Suppressor macrophage (primary cell): Measurements from ENCODE around the gene ITLN1.
A peak's percentile ranks its signal among the peaks of the same experiment; 100 is the strongest.
"Not testable (repeated sequence)": the region's sequence is repeated elsewhere in the genome, so short reads cannot be mapped to it uniquely, and the experiment has no call there.

ENCODE experiments used
- DNase-seq, 4 experiments: peaks; one replicate each; pipeline ENCODE4 v3.0.0-alpha.2; 2020 to 2022

The ITLN1 gene

DNA sequence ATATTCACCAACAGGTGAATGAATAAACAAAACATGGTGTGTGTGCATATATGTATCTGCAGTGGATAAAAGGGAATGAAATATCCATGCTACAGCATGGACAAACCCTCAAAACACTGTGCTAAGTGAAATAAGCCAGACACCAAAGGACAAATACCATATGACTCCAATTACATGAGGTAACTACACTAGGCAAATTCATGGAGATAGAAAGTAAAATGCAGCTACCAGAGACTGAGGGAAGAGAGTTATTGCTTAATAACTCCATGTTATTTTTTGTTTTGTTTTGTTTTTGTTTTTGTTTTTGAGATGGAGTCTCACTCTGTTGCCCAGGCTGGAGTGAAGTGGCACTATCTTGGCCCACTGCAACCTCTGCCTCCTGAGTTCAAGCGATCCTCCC, 2.4 kb downstream of the ITLN1 start:
- no peak for DNase-seq

DNA sequence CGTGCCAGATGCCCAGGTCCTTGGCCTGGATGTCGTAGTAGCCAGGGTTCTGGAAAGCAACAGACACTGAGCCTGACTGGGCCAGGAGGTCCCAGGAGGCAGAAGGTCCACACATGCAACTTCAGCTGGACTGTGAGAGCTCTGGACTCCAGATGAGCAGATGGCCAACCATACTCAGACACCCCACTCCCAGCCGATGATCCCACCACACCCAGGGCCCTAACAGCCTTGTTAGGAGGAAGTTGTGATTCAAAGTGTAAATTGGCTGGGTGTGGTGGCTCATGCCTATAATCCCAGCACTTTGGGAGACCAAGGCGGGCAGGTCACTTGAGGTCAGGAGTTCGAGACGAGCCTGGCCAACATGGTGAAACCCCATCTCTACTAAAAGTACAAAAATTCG, 3.7 kb downstream of the ITLN1 start:
- not testable (repeated sequence) for DNase-seq

DNA sequence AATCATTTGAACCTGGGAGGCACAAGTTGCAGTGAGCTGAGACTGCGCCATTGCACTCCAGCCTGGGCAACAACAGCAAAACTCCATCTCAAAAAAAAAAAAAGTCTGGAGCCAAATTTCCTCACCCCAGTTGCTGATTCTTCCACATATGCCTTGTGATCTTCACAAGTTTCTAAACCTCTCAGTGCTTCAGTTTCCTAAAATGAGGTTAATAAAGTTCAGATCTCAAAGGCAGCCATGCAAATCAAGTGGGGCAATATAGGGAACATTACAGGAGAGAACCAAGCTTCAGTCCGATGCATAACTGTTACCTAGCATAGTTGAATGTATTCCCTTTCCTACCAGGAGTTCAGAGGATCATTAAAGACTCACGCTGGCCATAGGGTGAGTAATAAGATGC, 4.8 kb downstream of the ITLN1 start:
- peak; percentile 31 to 75 (median 62) for DNase-seq

DNA sequence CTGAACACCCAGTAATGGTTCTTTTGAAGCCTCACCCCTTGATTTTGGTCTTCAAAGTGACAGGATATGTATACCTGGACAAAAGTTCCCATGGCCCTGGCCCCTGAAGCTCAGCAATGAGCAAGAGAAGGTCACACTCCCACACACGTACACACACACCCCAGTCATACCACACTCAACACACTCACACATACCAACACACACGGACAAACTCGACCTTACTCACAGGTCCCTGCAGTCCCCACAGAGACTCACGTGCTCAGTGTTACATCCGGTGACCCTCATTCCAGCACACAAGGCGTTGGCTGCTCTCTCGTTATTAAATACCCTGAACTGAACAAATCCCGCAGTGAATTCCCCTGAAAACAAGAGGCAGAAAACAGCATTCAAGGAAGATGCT, 5.9 kb downstream of the ITLN1 start:
- no peak for DNase-seq

DNA sequence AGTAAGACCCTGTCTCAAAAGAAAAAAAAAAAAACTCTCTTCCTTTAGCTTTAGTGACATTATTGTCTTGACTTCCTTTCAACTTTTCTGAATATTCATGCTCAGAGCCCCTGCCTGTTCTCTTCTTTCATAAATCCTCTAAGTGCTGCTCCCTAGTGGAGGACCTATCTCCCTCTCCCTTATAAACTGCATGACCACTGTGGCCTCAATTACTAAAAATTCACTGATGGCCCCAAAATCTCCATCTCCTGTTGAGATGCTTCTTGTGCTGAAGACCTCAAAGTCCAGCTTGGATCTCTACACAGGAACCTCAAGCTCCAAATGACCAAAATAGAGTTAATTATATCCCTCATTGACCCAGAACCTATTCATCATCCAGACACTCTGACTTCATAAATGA, 7.8 kb downstream of the ITLN1 start:
- peak in 1 of 4 experiments; percentile 23 for DNase-seq

DNA sequence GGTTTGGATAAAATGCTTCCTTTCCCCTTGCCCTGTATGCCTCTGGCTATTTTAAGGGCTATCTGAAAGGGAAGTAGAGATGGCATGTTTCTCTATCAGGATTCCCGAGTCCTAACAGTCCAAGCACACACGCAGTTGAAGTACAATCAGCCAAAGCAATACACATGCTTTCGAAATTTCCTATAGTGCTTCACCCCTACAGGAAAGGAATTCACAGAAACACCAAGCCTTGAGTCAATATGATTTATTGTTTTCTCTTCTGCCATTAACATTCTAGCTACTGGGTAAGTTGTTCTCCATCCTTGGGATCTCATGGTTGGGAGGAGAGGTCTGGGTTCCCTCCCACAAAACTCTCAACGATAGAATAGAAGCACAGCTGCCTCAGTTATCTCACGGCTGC, 8.7 kb downstream of the ITLN1 start:
- peak in 3 of 4 experiments; percentile 21 to 40 (median 32) for DNase-seq

DNA sequence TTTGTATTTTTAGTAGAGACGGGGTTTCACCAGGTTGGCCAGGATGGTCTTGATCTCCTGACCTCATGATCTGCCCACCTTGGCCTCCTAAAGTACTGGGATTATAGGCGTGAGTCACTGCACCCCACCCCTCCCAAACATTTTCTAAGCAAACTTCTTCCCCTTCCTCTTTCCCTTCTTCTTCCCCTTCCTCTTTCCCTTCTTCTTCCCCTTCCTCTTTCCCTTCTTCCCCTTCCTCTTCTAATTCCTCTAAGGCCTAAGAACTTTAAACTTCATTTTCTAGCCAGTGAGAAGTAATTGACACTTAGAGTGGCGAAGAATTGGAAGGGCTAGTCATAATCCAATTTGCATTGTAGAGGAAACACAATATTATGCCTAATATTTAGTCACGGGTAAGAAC, 9.4 kb downstream of the ITLN1 start:
- DNase-seq, result peak in 2 of 4 experiments; percentile 45 to 46

DNA sequence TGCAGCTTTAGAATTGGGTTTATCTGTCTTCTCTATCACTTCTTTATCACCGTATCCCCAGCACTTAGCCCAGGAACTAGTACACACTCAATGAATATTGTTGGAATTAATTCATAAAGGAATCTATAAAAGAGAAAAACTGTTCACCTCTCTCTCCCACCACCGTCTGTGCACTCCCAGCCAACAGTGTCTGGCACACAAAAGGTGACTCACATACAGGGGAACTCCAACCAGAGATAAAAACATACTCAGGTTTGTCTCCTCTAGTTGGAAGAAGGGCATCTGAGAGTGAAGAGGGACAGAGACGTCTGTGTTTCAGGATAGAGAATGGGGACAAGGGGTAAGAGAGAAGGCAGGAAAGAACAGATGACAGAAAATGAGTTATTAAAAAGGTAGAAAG, 10.0 kb downstream of the ITLN1 start:
- no peak for DNase-seq

DNA sequence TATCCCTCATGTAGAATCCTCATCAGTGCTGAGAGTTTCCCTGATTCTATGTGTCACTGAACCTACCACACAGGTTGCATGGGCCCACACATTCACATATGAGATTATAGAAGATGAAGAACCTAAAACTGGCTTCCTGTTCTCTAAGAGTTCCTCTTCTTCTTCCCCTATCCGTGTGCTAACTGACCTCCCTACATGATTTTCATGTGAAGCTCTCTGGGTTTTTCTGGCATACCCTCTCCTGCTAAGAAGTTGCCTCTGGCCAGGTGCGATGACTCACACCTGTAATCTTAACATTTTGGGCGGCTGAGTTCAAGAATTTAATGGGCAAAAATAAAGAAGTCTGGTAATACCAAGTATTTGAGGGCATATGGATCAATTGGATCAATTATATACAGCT, 16.8 kb downstream of the ITLN1 start:
- peak in 3 of 4 experiments; percentile 35 to 67 (median 60) for DNase-seq

DNA sequence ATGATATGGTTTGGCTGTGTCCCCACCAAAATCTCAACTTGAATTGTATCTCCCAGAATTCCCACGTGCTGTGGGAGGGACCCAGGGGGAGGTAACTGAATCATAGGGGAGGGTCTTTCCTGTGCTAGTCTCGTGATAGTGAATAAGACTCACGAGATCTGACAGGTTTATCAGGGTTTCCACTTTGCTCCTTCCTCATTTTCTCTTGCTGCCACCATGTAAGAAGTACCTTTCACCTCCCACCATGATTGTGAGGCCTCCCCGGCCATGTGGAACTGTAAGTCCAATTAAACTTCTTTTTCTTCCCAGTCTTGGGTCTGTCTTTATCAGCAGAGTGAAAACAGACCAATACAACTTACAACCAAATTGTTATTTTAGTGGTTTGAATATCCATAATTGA, 17.3 kb downstream of the ITLN1 start:
- DNase-seq, result peak in 2 of 4 experiments; percentile 26 to 41

DNA sequence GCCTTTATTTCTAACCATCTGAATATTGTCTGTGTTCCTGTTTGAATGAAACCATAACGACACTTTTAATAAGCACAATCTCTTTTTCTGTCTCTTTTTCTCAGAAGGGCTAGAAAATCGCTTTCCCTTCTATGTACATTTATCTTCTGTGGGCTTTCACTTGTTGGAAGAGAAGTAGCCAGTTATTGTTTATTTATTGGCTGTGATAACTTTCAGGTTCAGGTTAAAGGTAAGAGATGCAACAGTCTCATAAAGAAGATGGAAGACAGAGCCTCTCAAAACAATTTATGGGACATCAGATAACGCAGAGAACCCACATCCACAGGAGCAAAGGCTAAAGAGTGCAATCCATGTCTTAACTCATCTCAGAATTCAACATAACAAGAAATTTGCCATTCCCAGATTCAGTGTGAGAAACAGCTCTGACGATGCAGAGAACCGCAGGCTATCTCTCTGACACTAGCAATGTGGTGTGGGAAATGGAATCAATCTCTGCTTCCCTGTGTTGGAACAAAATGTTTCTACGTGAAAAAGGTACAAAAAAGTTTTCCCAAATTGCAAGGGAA, 18.2 kb downstream of the ITLN1 start:
- no peak for DNase-seq

DNA sequence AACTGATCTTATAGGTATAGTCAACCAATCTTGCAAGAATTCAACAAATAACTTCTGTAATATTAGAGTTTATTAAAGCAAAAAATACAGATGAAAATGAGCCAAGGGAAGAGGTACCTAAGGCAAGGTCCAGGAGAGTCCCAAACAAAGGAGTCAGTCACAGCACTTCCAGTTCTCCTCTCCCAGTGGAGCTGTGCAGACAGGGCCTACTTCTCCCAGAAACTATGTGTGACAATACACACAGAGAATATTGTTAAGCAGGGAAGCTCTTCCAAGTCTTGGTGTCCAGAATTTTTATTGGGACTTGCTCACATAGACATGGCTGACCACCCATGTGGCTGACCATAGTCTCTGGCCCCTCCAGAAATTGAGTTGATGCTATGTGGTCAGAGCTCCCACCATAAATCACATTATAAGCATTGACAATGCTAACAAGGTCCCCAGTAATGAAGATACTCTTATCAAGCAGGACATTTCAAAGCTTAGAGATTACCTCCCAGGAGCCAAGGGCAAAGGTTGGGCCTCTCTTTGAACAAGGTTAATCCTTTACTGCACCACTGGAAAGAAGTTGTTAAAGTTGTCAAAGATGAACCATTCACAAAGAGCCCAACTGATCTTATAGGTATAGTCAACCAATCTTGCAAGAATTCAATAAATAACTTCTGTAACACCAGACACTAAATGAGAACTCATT, 18.8 kb downstream of the ITLN1 start:
- no peak for DNase-seq

DNA sequence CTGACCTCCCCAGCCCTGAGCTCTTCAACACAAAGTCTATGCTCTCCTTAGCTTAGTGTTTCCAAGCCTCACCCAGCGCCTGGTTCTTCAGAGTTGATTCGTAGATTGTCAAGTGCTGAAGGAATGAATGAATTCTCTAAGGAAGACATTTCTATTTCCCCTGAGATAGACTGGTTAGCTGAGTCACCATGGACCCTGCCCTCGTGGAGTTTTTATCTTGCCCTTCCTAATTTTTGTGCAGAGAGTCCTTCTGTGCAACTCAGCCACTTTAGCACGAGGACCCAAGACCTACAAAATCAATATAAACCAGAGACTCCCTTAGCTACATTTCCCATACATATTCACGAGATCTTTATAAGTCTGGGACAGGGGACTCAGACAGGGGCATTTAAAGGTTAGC, 19.6 kb downstream of the ITLN1 start:
- no peak for DNase-seq

DNA sequence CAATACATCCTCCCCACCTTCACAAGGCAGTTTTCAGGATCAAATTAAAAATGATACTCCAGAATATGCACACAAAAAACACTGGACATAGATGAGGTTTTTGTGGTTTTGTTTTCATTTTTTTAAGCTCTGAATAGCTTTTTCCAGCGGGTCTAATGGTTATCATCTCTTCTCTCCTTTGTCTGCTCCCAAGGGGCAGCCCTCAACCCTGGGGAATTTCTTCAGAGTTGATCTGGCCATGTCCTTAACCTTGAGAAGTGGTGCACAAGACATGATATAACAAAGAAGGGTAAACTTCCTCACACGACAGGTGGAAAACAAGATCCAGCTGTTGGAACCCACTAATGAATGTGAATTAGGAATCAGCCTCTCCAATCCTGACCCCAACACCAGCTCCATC, 20.8 kb downstream of the ITLN1 start:
- no peak for DNase-seq

DNA sequence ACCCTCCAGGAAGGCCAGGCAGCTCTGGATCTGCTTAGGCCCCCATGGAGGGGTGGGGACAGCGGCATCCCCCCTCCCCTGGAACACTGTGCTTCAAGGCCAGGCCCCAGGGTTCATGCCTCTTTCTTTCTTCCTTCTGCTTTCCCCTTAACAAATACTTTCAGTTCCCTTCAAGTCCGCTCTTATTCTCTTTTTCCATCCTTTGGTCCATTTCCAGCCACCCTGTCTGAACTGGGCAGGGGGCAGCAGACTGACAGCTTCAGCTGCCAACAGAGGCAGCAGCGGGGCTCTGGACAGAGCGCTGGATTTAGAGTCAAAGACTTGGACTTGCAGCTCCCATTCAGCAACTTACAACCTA, 21.2 kb downstream of the ITLN1 start:
- DNase-seq, result peak; percentile 37 to 75 (median 63)

DNA sequence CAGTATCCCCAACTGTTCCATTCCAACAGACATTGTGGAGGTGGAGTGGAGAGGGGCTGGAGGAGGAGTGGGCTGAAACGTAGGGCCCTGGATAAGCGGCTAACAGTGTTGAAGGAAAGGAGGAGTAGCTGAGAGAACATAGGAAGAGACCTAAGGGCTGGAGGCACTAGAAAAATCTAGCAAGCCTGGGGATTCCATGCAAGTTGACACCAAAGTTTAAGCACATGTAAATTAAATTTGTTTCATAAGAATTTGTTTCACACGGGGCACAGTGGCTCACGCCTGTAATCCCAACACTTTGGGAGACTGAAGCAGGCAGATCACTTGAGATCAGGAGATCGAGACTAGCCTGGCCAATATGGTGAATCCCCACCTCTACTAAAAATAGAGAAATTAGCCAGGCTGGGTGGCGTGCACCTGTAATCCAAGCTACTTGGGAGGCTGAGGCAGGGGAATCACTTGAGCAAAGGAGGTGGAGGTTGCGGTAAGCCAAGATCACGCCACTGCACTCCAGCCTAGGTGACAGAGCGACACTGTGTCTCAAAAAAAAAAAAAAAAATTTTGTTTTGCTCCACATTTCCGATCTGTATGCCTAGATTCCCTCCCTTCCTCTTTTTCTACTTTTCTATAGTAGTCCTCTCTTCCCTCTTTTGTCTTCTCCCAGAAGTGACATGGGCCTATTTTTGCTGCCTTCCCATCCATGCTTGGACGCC, 21.8 kb downstream of the ITLN1 start:
- DNase-seq, result peak in 3 of 4 experiments; percentile 31 to 56 (median 52)

DNA sequence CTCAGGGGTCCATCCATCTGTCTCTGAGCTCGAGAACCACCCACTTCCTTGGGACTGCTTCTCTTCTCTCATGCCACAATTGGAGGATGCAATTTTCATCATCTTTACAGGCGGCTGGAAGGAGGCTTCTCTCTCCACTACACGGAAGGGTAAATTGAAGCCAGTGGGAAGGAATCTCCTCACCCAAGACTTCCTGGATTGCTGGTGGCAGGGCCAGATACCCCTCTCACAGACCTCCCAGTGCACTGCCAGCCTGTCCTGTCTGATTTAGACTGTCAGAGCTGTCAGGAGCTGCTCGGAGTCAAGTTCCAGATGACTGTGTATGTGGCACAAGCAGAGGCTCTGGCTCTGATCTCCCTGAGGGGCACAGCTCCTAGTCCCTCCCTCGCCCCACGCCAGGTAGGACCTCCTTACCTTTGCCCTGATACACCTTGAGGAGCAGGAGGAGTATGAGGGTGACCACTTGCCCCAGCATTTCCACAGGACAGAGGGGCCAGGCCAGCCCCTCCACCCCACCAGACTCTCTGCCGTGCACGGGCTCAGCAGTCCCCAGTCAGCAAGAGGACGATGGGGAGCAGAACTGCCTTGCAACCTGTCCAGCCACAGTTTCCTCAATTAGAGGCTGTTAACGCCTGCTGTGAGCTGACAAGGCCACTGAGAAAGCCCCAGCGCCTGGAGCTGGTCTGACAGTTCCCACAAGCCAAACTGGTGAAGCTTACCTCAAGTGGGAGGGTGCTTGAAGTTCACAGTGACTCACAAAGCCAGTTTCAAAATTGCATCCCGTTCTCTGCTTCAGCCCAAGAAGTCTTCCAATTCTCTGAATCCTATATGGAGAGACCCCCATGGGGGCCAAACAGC, 22.5 kb downstream of the ITLN1 start, which contains the start of gene CD244:
CD244 (minus strand) TSS at position 685 of the 858 bp plus-strand sequence; CDS start at position 475, 210 bp downstream.
- peak; percentile 87 to 95 (median 93) for DNase-seq

DNA sequence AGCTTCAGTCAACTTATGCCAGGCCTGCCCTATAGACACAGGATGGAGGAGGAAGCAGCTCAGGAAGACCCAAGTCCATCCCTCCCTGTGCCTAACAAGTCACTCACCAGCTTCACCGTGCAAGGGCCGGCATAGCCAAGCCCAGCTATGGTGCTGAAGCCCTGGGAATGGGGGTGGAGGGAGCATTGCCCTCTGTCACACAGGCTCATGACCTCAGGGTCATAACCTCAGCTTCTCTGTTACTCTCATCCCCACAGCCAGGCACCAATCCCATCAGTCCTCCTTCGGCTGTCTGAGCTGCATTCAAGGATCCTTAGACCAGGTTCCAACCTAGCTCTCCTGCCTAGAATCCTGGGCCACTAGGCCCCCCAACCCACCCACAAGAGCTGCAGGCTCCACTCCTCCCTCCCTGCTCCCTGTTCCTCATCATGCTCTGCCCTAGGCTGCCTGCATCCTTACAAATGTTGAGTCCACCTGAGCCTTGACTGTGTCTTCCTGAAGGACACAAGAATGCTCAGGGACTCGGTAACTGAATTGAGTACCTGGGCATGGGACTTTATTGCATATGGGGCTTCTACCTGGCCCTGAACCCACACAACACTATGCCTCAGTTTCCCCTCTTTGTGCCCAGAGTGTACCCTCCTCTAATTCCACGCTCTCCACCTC, 24.0 kb downstream of the ITLN1 start:
- peak; percentile 13 to 48 (median 39) for DNase-seq

DNA sequence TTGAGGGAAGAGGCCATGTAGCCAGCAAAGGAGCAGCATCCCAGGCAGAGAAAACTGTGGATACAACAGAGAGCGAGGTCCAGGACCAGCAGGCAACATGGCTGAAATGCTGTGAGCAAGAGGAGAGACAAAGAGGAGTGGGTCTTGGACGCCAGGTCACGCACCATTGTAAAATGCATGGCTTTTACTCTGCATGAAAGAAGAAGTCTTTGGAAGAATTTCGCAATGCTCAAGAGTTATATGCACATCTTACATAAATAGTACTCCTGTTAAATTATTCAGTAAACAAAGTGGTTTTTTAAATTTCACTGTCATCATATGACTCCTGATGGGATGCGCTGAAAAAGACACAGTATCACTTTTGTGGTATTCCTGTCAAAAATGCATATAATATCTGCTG, 25.8 kb downstream of the ITLN1 start:
- DNase-seq, result peak; percentile 38 to 87 (median 68)

DNA sequence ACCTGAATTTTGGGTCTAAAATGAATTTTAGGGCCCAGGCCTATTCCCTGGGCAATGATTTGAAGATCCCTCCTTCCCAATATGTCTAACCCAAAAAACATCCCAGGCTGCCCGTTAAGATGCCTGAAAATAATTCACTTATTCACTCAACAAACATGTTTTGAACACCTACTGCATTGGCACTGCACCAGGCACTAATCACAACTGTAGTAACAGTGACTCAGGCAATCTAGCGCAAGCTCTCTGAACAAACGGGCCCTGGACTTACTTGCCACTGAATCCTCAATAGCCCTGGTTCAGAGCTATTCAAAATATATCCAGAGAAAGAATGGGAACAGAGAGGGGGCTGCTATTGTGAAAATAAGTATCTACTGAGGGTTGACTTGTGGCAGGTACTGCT, 26.5 kb downstream of the ITLN1 start:
- DNase-seq, result no peak

DNA sequence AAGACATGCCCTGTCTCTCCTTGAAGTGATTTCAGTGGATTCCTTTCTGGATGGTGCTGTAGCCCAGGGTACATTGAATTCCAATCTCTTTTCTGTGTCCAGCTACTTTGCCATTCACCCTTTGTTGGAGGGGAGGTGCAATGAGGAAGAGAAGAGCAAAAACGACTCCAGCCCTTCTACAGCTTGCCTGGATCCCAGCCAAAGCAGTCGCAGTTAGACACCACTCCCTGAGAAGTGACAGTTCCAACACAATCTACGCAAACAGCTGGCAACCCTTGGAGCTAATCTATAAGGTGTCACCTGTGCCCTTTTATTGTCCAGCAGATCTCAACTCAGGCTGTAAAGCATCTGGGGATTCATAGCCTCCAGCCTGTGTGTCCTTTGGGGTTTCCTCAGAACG, 26.9 kb downstream of the ITLN1 start:
- peak; percentile 21 to 72 (median 46) for DNase-seq
